HFF-Myc (cell line): ENCODE results near the gene MRAS.

ENCODE experiments used
- DNase-seq: peaks from one replicate; pipeline ENCODE4 v3.0.0-alpha.2; 2011; ENCODE audit warnings: low read depth; ENCODE audit errors: extremely low read depth
- H3K4me3 ChIP-seq: replicated peaks from 2 replicates; pipeline ENCODE4 v1.5.1; 2011; ENCODE audit warnings: low read depth, mild to moderate bottlenecking, control low read depth, low read length
- TF ChIP-seq, protein P1 (sequence below): IDR thresholded peaks from 2 replicates; pipeline ENCODE4 v1.5.1; 2012; ENCODE audit warnings: mild to moderate bottlenecking, low read depth, low read length, control low read depth; ENCODE audit errors: missing control alignments

Gene MRAS

DNA sequence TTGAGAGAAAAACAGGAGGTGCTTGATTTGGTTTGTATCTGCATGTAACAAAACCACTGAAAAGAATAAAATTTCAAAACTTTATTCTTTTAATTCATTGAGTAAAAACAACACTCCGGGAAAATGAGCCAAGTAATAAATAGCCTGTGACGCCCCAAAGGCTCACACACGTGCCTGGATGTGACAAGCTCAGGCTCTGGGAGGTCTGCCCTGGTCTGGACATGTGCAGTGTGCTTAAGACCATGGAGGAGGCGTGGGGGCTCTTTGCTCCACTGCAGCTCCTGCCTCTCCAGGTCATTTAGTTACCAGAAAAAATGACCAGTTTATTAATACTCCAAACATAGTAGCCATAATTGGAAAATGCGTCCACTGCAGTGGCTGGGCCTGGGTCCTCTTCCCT is 10.1 kb upstream of the MRAS start:
- TF ChIP-seq, protein P1, sequence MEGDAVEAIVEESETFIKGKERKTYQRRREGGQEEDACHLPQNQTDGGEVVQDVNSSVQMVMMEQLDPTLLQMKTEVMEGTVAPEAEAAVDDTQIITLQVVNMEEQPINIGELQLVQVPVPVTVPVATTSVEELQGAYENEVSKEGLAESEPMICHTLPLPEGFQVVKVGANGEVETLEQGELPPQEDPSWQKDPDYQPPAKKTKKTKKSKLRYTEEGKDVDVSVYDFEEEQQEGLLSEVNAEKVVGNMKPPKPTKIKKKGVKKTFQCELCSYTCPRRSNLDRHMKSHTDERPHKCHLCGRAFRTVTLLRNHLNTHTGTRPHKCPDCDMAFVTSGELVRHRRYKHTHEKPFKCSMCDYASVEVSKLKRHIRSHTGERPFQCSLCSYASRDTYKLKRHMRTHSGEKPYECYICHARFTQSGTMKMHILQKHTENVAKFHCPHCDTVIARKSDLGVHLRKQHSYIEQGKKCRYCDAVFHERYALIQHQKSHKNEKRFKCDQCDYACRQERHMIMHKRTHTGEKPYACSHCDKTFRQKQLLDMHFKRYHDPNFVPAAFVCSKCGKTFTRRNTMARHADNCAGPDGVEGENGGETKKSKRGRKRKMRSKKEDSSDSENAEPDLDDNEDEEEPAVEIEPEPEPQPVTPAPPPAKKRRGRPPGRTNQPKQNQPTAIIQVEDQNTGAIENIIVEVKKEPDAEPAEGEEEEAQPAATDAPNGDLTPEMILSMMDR: no peak
- no peak for DNase-seq
- H3K4me3 ChIP-seq: no peak overlapping the region

- DNase-seq: no peak
- no peak overlapping the region for H3K4me3 ChIP-seq
- TF ChIP-seq, protein P1: no peak
Observed at GRCh38 chr3:138338811-138339210, 9.6 kb upstream of the MRAS start.

GRCh38 chr3:138340511-138340910 is 7.9 kb upstream of the MRAS start:
- no peak overlapping the region for H3K4me3 ChIP-seq
- DNase-seq: no peak
- TF ChIP-seq, protein P1: no peak

GRCh38 chr3:138344754-138345153 is 3.6 kb upstream of the MRAS start:
- no peak for DNase-seq

GRCh38 chr3:138348754-138349739 is 668 bp downstream of the MRAS start:
- DNase-seq: no peak
- TF ChIP-seq, protein P1: no peak
- H3K4me3 ChIP-seq: peak overlapping the region; percentile 63

More at GRCh38 chr3:138344754-138345153, 3.6 kb upstream of the MRAS start:
- no peak overlapping the region for H3K4me3 ChIP-seq
- TF ChIP-seq, protein P1: no peak

GRCh38 chr3:138349926-138350665 is 1.7 kb downstream of the MRAS start:
- no peak for DNase-seq
- TF ChIP-seq, protein P1: no peak
- peak overlapping the region; percentile 63 for H3K4me3 ChIP-seq
